Measurements from ENCODE around the gene SEC11A. TPM values are rescaled to one million over a fixed set of nuclear protein-coding genes. Genes with fewer than 3 reads are reported as not detected.

The SEC11A gene
- total and polyA plus RNA-seq, 2 experiments from 2014 or later, result 218 to 271 TPM

DNA sequence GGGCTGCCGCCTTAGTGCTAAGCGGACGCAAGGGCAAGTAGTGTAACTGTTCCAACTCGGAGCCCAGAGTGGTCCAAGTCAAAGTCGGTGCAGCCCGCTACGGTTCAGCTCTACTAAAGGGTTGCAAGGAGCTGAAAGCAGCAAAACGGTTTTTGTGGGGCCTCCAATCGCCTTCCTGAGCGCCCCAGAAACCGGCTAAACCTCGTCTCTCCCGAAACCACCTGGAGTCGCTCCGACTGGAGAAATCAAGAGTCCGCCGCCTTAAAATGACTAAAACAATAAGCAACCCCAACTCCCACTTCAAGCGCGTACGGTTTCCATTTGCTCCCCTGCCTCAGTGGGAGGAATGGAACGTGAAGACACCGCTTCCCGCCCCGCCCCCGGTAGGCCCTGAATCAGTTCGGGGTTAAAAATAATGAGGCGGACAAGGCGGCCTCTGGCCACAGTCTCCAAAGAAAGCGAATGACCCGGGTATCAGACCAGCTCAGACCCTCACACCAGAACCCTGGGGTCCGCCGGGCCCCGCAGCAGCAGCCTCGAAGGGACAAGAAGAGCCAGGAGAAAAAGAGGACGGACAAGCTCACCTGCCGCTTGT is 401 bp downstream of the SEC11A start:
- TF ChIP-seq EZH2 (IDR thresholded peaks at IDR 0.05; ENCODE audit: borderline replicate concordance), result no peak
- no peak for TF ChIP-seq EZH2phosphoT487 (IDR thresholded peaks at IDR 0.05; ENCODE audit: low read depth, severe bottlenecking, unreplicated experiment)
- TF ChIP-seq, protein P1, sequence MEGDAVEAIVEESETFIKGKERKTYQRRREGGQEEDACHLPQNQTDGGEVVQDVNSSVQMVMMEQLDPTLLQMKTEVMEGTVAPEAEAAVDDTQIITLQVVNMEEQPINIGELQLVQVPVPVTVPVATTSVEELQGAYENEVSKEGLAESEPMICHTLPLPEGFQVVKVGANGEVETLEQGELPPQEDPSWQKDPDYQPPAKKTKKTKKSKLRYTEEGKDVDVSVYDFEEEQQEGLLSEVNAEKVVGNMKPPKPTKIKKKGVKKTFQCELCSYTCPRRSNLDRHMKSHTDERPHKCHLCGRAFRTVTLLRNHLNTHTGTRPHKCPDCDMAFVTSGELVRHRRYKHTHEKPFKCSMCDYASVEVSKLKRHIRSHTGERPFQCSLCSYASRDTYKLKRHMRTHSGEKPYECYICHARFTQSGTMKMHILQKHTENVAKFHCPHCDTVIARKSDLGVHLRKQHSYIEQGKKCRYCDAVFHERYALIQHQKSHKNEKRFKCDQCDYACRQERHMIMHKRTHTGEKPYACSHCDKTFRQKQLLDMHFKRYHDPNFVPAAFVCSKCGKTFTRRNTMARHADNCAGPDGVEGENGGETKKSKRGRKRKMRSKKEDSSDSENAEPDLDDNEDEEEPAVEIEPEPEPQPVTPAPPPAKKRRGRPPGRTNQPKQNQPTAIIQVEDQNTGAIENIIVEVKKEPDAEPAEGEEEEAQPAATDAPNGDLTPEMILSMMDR (IDR thresholded peaks at IDR 0.05; ENCODE audit: poor library complexity), result no peak
- Histone ChIP-seq H2AFZ (peak overlapping the region; percentile 90), H3K79me2 (peaks cover 57% of the 10 kb centered on the region), H3K27ac (peak overlapping the region; percentile 96), H3K27me3 (no peaks in the 10 kb centered on the region), H4K20me1 (ENCODE audit: insufficient read depth, poor library complexity, severe bottlenecking) (peaks cover 25% of the 10 kb centered on the region), H3K36me3 (replicated peaks; ENCODE audit: insufficient read depth, low read depth) (no peaks in the 10 kb centered on the region), H3K9me2 (replicated peaks; ENCODE audit: insufficient read depth) (no peaks in the 10 kb centered on the region), H3K4me1 (ENCODE audit: insufficient read depth) (peaks cover 17% of the 10 kb centered on the region), H3K9me3 (ENCODE audit: low read depth) (no peaks in the 10 kb centered on the region), H3K4me2 (peak overlapping the region; percentile 86), H3K4me3 (peak overlapping the region; percentile 76)
- 1% methylated on average over 35 of the region's 36 CpGs for WGBS (ENCODE audit: low lambda C conversion rate, missing lambda C conversion rate)
- DNase-seq (ENCODE audit: low spot score), result peak; percentile 59

DNA sequence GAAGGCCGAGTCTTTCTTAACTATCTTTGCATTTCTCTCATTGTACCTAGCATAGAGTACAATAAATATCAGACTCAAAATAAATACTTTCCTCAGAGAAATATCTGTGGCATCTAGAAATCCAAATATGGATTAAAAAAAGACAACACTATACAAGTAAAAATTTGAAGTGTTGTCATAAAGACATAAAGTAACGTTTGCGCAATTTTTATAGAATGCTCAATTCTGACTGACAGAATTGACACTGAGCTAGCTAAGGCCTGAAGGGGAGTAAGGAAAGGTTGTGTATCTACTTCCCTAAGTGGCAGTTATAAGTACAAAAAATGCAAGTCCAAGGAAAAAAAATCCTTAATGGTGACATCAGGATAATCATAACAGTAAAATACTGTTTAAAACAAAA is 1.1 kb downstream of the SEC11A start:
- Histone ChIP-seq H3K79me2 (peaks cover 64% of the 10 kb centered on the region), H3K4me1 (ENCODE audit: insufficient read depth) (peaks cover 17% of the 10 kb centered on the region), H3K27me3 (no peaks in the 10 kb centered on the region), H3K4me3 (peak overlapping the region; percentile 76), H2AFZ (no peak overlapping the region), H3K9me3 (ENCODE audit: low read depth) (no peaks in the 10 kb centered on the region), H3K36me3 (replicated peaks; ENCODE audit: insufficient read depth, low read depth) (no peaks in the 10 kb centered on the region), H3K27ac (peak overlapping the region; percentile 96), H3K9me2 (replicated peaks; ENCODE audit: insufficient read depth) (no peaks in the 10 kb centered on the region), H3K4me2 (peak overlapping the region; percentile 86), H4K20me1 (ENCODE audit: insufficient read depth, poor library complexity, severe bottlenecking) (peaks cover 25% of the 10 kb centered on the region)
- no peak for TF ChIP-seq EZH2 (IDR thresholded peaks at IDR 0.05; ENCODE audit: borderline replicate concordance)
- TF ChIP-seq, protein P1 (IDR thresholded peaks at IDR 0.05; ENCODE audit: poor library complexity), result no peak
- no peak for TF ChIP-seq EZH2phosphoT487 (IDR thresholded peaks at IDR 0.05; ENCODE audit: low read depth, severe bottlenecking, unreplicated experiment)
- WGBS (ENCODE audit: low lambda C conversion rate, missing lambda C conversion rate), result 57% methylated on average over 3 of the region's 3 CpGs
- no peak for DNase-seq (ENCODE audit: low spot score)

DNA sequence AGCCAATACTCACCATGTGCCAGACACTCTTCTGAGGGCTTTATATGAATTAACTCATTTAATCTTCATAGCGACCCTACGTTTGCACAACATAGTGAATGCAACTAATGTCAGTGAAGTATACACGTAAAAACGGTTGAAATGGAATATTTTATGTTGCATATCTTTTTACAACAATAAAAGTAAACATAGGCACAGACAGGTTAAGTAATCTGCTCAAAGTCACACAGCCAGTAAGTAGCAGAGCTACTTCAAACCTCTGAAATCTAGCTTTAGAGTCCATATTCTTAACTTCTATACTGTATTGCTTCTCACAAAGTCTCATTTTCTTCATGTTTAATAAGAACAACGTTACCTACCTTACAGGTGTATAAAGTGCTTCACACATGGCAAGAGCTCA is 1.6 kb downstream of the SEC11A start:
- no peak overlapping the region for H2AFZ ChIP-seq
- H3K79me2 ChIP-seq, result peaks cover 69% of the 10 kb centered on the region
- no peaks in the 10 kb centered on the region for H3K9me3 ChIP-seq (ENCODE audit: low read depth)
- 81% methylated on average over 5 of the region's 5 CpGs for WGBS (ENCODE audit: low lambda C conversion rate, missing lambda C conversion rate)
- H3K27me3 ChIP-seq, result no peaks in the 10 kb centered on the region
- H3K9me2 ChIP-seq (replicated peaks; ENCODE audit: insufficient read depth), result no peaks in the 10 kb centered on the region
- H3K27ac ChIP-seq, result peak overlapping the region; percentile 96
- no peak for DNase-seq (ENCODE audit: low spot score)
- H3K4me2 ChIP-seq, result peak overlapping the region; percentile 86
- peaks cover 17% of the 10 kb centered on the region for H3K4me1 ChIP-seq (ENCODE audit: insufficient read depth)
- peaks cover 25% of the 10 kb centered on the region for H4K20me1 ChIP-seq (ENCODE audit: insufficient read depth, poor library complexity, severe bottlenecking)
- no peak for TF ChIP-seq EZH2phosphoT487 (IDR thresholded peaks at IDR 0.05; ENCODE audit: low read depth, severe bottlenecking, unreplicated experiment)
- TF ChIP-seq, protein P1 (IDR thresholded peaks at IDR 0.05; ENCODE audit: poor library complexity), result no peak
- peak overlapping the region; percentile 76 for H3K4me3 ChIP-seq
- H3K36me3 ChIP-seq (replicated peaks; ENCODE audit: insufficient read depth, low read depth), result no peaks in the 10 kb centered on the region

All from hepatocyte (in vitro differentiated cells).